ENCODE data around the gene NSUN2. TPM values are rescaled to one million over a fixed set of nuclear protein-coding genes. Genes with fewer than 3 reads are reported as not detected.

NSUN2 gene
- polyA plus RNA-seq, 2 donors = 24.5 to 44.4 TPM

Other genes with a start within 250 kb of the NSUN2 start
- under 1 TPM; 0.16 to 0.53 TPM for gene UBE2QL1, start 184.2 kb downstream of the NSUN2 start, polyA plus RNA-seq
- gene SRD5A1, start 396 bp upstream of the NSUN2 start, polyA plus RNA-seq = 10 to 100 TPM in 1 of 2 donors, 1 to 10 TPM in 1; 8.5 to 25.6 TPM
- gene TENT4A, start 80.4 kb upstream of the NSUN2 start, polyA plus RNA-seq = 1 to 10 TPM; 7.9 to 8.9 TPM

All from esophagus (tissue), 2 donors.